Ramos (cell line): ENCODE measurements around the gene TEPSIN.

Experiments
- in situ Hi-C: fragments of 300-500 bp; cut with MboI; formaldehyde crosslinking; loops from one replicate; pipeline ENCODE4 v1.14.3; 2022; ENCODE audit warnings: low sequenced_read_pairs; ENCODE audit not compliant: unreplicated experiment

The TEPSIN gene

DNA sequence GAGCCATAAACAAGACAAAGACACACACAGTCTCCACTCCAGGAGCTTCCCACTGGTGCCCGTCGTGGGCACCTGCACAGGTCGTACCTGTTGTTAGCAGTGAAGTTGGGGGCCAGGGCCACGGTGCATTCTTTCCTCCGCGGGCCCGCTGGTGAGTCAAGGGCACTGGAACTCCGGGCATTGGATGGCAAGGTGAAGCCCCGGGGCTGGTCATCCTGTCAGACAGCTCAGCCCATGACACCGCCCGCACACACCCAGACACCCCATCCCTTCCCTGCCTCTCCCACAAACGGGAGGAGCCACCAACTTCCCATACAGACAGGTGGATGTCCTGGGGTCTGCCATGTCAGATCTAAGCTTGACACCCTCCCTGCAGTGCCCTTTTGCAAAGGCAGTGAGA, 32.2 kb downstream of the TEPSIN start:
- in situ Hi-C loops, result no loop called here

DNA sequence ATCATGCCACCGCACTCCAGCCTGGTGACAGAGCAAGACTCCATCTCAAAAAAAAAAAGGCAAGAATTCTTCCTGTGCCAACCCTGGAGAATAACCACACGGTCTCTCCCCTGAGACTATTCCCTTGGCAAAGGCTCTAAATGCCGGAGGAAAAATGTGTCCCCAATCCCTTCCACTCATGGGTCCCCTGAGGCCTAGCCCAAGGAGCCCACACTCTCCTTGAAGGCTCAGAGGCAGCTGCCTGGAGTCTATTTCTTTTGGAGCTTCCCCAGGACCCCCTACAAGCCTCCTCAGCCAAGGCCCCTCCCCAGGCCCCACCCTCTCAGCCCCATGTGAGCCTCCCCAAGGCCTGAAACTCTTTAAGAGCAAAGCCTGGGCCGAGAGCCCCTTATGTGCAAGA, 32.7 kb downstream of the TEPSIN start:
- in situ Hi-C loops, result no loop called here

DNA sequence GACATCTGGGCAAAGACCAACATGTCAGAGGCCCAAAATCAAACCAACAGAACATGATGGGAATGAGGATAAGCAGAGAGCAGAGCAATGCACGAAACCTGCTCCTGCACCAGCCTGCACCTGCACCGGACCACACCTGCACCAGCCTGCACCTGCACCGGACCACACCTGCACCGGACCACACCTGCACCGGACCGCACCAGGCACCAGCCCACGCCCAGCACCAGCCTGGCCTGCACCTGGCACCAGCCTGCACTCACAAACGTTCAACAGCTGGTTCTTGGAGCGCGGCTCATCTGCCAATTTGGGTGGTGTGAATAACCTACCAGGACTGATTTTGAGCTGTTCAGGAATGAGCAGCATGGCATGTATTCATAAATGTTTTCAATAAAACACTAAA, 34.3 kb downstream of the TEPSIN start:
- in situ Hi-C loops, result no loop called here

DNA sequence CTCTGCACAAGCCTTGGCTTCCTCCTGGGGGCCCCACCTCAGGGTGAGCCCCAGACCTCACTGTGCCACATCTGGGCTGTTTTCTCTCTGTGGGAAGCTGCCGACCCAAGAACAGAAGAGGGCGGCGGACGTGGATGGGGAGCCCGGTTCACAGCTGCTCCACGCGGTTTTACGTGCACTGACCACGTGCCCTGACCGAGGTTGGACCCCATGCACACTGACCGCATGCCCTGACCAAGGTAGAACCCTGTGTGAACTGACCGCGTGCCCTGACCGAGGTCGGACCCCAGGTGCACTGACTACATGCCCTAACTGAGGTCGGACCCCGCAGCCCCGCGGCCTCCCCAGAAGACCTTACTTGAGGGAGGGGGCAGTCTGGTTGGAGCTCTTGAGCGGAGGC, 35.7 kb downstream of the TEPSIN start:
- in situ Hi-C loops, result no loop called here

DNA sequence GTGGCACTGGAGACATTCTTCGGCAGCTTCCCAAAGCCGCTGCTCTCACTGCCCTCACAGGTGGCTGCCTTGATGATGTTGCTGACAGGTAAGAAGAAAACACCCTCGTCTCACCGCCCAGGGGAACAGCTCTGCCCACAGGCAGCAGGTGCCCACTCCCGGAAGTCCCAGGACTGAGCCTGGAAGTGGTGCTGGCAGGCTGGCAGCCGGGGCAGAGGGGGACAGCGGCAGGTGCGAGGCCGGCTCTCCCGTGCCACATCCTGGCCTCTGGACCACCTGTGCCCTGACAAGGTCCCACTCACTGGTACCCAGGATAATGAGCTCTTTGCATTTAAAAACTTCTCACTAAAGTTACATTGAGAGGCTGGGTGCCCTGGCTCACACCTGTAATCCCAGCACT, 36.5 kb downstream of the TEPSIN start:
- in situ Hi-C loops, result no loop called here

DNA sequence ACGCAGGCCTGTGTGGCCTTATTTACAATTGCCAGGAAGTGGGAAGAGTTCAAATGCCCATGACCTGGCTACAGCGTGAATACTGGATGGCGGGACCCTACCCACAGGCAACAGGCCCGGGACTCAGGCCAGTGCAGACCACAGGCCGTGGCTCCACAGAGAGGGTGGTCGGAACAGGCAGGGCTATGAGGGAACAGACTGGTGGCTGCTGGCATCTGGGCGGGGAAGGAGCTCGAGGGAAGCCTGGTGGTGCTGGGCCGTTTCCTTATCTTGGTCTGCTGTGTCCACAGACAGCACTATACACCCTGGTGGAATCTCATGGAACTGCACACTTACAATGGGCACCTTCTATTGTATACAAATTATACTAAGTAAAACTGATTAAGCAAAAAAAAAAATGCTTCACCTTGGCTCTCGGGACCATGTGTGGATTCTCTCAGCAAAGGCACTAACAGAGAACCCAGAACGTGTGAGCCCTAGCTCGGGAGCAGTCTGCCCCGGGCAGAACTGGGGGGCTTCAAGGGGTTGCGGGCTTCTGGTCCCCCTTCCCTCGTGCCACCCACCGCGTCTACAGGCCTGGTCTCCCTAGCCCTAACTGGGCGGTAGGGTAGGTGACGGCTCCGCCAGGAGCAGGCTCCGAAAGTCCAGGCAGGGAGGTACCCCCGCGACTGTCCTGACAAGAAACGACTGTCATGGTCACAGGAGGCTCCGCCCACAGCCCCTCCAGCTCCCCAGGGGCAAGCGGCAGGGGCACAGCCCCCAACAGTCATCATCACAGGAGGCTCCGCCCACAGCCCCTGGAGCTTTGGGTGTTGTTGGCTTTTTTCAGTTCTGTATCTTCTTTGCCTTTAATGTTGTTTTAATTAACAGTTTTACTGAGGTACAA, 37.9 kb downstream of the TEPSIN start:
- in situ Hi-C loops, result no loop called here

DNA sequence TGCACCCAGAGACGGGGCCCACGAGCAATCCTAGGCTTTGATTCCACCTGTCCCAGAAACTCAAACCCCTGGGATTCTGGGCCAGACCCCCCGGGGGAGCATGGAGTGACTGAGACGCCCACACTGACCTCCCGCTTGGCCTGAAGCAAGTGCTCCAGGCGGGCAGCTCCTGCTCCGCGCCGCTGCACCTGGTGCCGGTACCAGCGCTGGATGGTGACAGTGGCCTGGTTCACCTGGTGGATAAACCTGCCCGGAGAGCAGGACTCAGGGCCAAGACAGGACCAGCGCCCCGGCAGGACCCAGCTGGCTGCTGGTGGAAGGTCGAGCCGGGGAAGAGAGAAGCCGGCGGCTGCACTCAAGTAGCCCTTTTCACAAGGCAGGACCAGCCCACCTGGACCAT, 38.7 kb downstream of the TEPSIN start:
- in situ Hi-C loops, result no loop called here

DNA sequence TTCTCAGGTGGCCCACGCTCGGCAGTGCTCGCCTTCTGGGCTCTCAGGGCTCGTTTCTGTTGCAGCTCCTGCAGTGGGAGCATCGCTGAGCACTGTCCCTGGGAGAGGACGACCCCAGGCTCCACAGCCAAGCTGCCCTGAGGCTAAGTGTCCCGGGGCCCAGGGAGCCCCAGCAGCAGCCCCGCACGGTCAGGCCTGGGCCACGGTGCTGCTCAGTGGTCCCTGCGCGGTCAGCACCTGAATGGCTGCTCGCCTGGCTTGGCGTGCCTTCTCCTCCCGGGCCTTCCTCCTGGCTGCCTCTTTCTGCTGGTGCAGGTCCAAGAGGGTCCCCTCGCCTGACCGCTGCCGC, 39.4 kb downstream of the TEPSIN start:
- in situ Hi-C loops, result no loop called here

DNA sequence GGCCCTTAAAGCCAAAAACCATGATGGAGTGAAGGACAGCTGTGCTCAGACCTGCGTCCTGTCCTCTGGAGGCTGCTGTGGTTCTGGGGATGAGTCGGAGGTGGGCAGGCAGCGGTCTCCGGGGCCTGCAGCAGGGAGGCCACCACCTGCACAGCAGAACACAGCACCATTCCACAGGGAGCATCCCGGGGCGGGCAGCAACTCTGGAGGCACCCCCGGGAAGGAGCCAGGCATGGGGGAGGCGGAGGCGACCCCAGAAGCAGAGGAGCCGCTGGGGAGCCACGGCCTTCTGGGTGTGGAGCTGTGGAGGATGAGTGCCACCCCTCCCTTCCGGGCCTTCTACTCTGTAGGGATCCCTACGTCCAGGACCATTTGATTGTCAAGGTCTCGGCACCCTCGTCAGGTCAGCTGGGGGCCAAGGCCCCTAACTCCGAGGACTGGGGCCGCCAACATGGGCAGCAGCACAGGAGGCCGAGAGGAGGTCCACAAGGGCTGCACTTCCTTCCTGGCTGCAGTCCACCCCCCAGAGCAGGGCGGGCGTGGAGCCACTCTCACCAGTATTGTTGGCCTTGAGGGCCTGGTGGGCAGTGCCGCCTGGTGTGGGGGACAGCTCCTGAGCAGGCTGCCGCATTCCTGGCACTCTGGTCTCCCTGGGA, 39.9 kb downstream of the TEPSIN start:
- in situ Hi-C loops, result no loop called here

DNA sequence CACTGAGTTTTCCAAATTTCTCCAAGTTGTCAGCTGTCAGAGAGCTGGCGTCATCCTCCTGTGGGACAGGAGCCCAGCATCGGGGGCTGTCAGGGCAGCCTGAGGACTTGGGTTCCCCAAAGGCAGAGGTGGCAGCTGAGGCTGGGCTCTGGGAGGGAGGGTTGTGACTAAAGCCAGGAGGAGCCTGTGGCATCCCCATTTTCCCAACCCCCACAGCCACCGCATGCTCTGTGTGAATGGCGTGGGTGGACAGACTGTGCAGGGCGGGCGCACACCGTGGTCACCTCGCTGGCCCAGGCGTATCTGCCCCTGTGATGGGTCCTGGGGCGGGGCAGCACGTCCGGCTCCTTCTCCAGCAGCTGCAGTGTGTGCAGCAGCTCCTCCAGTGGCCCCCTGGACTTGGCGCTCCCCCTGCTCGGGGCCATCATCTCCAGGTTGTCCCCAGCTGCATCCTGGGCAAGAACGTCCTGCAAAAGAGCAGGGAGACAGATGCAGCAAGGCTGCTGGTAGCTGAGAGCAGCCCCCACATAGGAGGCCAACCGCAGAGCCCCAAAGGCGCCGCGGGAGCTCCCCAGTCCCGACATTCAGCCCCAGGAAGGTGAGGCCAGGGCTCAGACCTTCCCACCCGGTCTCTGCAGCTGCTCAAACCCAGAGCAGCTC, 40.9 kb downstream of the TEPSIN start:
- in situ Hi-C loops, result no loop called here

DNA sequence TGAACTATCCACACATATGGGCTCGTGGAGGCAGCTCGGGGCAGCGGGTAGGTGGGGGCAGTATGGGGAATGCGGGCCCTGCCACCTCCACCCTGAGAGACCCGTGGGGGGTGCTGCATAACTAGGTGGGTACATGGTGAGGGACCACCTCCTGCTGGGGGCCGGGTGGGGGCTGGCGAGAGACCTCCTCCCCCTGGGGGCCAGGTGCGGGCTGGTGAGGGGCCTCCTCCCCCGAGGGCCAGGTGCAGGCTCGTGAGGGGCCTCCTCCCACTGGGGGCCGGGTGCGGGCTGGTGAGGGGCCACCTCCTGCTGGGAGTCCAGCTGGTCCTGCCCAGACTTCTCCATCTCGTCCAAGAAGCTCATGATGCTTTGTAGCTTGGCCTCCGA, 41.5 kb downstream of the TEPSIN start:
- in situ Hi-C loops, result no loop called here

DNA sequence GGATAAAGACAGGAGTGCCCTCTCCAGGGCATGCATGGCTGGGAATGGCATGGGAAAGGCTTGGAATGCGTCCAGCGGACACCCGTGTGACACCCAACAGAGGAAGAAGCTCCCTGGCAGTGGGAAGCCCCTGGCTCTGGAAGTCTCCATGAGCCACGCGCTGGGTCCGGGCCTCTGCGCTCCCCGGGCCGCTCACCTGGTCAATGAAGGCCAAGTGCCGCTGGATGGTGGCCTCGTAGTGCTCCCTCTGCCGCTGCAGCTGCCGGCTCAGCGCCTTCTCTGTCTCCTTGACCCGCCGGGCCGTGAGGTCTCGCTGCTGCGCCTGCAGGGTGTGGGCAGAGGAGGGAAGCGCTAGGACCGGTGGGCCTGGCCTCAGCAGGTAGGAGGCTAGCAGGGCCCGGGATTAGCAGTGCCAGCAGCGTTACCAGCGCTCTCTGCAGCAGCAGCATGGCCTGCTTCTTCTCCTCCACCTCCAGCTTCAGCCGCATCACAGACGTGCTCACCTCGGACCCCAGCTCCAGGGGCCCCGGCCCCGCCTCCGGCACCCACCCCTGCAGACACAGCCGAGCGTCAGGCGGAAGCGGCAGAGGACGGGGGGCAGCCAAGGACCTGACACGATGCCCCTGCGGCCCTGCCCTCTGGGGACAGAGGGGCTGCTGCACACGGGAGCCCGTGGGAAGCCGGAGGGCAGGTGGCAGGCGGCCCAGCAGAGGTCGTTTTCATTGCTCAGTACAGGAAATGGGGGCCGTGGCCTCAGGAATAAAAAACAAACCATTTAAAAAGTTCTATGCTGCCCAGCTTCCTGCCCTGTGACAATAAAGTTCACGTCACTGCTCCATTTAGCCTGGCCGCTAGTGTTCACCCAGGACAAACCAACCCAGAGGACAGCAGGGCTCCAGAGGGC, 42.1 kb downstream of the TEPSIN start:
- in situ Hi-C loops, result no loop called here

DNA sequence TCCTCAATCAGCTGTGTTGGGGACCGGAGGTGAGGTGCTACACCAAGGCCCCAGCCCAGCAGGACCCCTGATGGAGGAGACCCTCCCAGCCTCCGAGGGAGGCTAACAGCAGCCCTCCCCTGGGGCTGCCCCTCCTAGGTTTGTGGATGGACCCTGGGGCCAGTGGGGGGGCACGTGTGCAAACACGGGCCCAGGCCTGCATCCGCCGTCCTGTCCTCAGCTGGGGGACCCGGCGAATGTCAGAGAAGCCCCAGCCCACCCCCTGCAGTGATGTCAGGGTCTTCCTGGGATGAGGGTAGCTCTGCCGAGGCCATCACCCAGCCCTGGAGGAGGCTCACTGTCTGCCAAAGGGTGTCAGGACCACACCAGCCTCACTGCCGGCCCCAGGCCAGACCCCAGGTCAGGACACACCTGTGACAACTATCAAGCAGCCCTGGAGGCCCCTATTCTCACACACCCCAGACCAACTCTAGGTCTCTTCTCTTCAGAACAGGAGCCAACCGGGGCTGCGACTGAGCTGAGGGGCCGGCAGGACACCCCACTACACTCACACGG, 42.8 kb downstream of the TEPSIN start:
- in situ Hi-C loops, result no loop called here

DNA sequence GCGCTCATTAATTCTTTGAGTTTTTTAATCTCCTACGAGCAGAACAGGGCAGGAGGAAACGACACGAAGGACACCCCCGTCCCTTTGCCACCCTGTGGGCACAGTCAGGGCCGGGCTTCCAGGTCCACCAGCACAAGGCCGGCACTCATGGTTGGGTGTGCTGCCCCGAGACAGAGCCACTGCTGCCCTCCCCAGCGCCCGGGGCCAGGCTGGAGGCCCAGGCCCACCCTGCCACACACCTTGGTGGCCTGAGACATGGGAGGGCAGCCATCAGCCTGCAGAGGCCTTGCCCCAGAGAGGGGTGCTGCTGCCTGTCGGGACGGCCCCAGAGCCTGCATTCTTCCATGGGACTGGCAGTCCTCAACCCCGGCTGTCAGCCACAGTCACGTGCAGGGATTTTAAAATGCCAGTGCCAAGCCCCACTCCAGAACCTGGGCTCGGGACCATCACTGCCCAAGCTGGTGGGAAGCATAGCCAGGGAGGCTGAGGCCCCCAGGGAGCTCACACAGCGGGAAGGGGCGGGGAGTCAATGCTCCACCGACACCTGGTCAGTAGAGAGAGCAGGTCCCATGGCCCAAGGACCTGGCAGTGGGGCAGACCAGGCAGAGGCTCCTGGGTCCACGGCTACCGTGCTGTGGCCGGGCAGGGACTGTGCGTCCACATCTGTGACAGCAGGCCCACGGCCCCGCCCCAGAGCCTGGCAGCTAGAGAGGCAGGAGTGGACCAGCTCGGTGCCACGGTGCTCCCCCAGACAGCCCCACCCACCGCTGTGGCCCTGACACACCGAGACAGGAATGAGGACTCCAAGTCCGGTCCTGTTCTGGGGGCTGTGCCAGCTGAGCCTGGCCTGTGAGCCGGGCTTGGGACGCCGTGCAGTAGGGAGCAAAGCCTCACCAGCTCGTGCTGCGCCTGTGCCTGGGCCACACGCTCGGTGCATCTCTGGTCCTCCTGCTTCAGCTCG, 43.6 kb downstream of the TEPSIN start:
- in situ Hi-C loops, result no loop called here

DNA sequence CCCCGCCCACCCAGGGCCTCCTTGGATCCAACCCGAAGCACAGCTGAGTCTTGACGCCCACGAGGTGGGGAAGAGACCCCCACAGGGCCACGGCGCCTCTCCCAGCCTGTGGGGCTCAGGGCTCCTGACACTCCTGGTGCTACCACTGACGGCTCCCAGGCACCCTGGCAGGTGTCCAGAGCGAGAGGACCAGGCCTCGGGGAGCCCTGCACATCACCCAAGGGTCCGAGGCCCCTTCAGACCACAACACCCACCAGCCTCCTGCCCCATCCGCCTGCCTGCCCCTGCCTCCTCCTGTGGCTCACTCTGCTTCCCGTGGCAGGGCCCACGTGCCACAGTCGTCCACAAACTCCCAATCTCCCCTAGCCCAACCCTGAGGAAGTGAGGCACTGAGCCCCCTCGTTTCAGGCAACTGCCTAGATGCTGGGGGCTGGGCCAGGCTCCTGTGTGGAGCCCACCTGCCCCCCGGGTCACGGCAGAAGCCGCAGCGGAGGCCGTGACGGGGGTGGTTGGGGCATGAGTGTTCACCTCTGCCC, 44.6 kb downstream of the TEPSIN start:
- in situ Hi-C loops, result no loop called here

DNA sequence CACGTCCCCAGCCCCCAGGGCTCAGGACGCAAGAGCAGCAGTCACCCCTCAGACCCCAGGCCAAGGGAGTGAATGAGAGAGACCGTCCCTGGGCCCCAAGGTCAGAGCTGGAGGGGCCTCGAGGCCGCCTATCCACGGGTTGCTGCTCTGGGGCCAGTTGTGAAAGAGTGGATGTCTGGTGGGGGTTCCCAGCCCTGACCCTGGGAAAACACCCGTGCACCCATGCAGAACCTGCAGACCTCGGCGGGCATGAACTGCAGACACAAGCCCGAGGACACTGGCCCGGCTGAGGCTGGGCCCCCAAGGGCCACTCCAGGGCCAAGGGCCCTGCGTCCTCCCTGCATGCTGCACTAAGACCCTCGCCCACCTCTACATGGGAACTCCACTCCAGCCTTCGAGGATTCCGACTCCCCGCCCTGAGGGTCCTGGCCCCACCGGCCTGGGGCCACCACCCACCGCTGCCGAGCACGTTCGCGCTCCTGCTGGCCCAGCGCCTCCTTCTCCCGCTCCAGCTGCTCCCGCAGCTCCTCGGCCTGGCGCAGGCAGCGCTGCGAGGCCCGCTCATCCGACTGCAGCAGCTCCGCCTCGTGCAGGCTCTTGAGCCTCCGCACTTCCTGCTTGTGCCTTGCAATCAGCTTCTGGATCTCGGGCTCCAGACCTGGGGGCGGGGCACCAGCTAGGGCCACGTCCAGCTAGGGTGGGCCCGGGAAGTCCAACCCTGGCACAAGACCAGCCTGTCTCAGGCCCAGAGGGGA, 45.2 kb downstream of the TEPSIN start:
- in situ Hi-C loops, result no loop called here

DNA sequence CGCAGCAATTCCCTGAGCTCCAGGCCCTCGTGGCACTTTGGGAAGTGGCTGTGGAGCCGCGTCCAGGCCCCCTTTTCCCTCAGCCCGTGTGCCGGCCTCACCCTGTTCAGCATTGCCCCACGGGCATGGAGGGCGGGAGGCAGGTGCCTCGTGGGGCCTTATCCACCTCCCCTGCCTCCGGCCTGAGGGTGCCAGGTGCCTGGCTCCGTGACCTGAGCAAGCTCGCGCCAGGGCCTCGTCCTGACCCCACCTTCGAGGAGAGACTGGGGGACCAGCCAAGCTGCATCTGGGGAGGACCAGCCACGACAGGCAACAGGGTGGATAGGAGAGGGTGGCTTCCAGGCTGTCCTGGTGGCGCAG, 45.8 kb downstream of the TEPSIN start:
- in situ Hi-C loops, result no loop called here

DNA sequence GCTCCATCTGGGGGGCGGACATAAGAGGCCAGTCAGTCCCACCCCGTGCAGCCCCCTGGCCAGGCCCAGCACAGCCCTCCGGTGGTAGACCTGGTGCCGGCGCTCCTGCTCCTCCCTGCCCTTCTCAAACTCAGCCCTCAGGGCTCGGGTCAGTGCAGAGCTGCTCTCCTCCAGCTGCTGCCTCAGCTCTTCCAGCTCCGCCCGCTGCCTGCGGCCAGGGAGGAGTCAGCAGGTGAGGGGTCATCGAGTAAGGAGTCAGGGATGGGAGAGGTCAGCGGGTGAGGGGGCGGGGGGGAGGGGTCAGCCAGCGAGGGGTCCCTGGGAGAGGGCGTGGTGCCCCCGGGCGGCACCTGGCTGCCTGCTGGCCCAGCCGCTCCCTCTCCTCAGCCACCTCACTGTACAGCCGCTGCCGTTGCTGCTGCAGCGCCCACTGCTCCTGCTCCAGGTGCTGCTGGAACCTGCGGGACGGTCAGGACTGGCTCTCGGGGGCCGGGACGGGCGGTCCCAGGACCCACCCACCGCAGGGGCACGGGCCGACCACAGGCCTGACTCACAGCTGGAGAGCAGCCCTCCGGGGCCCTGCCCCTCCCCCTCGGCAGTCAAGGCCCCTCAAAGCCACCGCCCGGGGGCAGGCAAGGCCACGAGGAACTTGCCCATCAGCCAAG, 46.3 kb downstream of the TEPSIN start:
- in situ Hi-C loops, result no loop called here
